Fibroblast of villous mesenchyme (primary cell): ENCODE results near the gene GSS. TPM values are rescaled to one million over a fixed set of nuclear protein-coding genes. Genes with fewer than 3 reads are reported as not detected.
A peak's percentile ranks its signal among the peaks of the same experiment; 100 is the strongest.

Source experiments
- DNase-seq: peaks from one replicate; pipeline ENCODE4 v3.0.0-alpha.2; 2010; ENCODE audit warnings: low read depth
- H3K4me3 ChIP-seq: 2 replicates; pipeline ENCODE4 v1.5.1; 2011; ENCODE audit warnings: low read depth, mild to moderate bottlenecking, low read length
- total RNA-seq: library from RNA; depleted of rRNA; stranded (reverse); fragments of >200 nt; gene quantifications from 2 replicates; pipeline ENCODE4 v1.2.3, GENCODE V29; 2012
- TF ChIP-seq, protein P1 (sequence below): IDR thresholded peaks from 2 replicates; pipeline ENCODE4 v1.5.1; 2012; ENCODE audit warnings: low read depth, mild to moderate bottlenecking, low read length; ENCODE audit not compliant: insufficient read depth

Gene GSS
- total RNA-seq, 1 donor, result 71.2 TPM

DNA sequence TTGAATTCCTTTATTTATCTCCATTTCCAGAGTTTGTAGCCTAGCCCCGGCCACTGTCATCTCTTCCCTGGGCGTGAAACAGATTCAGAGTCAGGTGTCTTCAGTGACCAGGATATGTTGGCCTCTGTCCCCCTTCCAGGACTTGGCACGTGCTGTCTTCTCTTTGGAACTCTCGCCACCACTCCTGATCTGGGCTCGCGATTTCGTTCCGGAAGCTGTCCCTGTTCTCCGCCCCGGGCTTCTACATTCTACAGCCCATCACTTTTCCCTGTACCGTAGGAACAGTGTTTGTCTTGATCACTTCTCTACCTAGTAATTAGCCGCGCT lies 739 bp downstream of the GSS start:
- TF ChIP-seq, protein P1, sequence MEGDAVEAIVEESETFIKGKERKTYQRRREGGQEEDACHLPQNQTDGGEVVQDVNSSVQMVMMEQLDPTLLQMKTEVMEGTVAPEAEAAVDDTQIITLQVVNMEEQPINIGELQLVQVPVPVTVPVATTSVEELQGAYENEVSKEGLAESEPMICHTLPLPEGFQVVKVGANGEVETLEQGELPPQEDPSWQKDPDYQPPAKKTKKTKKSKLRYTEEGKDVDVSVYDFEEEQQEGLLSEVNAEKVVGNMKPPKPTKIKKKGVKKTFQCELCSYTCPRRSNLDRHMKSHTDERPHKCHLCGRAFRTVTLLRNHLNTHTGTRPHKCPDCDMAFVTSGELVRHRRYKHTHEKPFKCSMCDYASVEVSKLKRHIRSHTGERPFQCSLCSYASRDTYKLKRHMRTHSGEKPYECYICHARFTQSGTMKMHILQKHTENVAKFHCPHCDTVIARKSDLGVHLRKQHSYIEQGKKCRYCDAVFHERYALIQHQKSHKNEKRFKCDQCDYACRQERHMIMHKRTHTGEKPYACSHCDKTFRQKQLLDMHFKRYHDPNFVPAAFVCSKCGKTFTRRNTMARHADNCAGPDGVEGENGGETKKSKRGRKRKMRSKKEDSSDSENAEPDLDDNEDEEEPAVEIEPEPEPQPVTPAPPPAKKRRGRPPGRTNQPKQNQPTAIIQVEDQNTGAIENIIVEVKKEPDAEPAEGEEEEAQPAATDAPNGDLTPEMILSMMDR, result no peak
- DNase-seq, result peak; percentile 38
- peak overlapping the region; percentile 76 for H3K4me3 ChIP-seq

DNA sequence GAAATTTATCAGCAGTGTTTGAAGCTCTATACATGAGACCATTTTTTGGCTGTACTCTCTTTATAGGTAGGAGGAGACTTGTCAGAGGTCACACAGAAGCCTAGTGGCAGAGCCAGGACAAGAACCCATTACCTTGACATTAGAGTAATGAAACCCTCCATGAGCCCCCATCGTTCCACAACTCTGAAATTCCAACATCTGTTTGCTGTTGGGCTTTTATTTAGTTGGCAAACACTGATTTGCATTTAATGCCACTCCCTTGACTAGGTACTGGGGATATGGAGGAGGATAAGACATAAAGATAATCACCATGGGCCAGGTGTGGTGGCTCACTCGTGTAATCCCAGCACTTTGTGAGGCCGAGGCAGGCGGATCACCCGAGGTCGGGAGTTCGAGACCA lies 1.6 kb downstream of the GSS start:
- DNase-seq, result no peak
- no peak overlapping the region for H3K4me3 ChIP-seq
- TF ChIP-seq, protein P1, result no peak

DNA sequence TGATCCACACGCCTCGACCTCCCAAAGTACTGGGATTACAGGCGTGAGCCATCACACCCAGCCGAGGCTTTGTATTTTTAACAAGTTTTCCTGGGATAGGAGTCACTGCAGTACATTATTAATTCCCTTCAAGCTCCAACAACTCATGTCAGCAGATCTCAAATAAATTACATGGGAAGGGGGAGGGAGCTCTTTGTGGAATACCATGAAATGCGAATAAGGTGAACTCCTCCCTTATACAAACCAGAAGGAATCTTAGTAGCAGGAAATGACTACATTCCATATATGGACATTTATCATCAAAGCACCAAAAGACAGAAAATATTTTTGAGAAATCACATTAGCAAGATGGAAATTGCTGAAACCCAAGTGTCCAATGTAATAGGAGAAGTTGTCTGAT lies 2.9 kb downstream of the GSS start:
- no peak overlapping the region for H3K4me3 ChIP-seq
- peak; percentile 5 for DNase-seq
- TF ChIP-seq, protein P1, result no peak

DNA sequence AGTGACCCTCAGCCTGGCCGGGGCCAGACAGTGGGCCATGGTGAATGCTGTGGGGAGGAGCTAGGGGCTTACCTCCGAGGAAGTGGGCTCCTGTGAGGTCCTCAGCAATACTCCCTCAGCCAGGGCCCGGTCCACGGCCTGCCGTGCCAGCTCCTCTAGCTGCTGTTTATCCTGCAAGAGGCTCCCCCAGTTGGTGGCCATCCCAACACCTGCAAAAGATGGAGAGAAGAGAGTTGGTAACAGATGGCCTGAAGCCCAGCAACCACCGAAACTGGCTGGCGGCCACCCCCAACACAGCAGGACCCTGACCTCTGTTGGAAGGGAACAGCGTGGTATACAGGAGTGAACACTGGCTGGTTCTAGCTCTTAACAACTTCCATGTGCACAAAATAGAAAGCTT lies 4.0 kb downstream of the GSS start:
- TF ChIP-seq, protein P1, result no peak
- no peak for DNase-seq

DNA sequence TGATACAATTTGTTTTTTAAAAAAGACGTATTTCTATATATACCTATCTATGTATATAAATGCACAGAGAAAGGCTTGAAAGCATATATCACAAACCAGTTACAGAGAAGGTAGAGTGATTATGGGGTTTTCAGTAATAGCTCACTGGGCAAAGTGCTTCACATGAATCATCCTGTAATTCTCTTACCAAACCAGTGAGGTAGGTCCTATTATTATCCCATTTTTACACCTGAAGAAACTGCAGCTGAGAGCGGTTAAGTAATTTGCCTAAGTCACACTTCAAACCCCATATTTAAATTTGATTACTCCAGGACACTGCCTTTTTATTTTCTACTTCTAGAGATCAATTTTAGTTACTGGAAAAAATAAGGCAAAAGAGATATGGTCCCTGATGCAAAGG lies 4.4 kb downstream of the GSS start:
- TF ChIP-seq, protein P1, result no peak
- DNase-seq, result no peak
- H3K4me3 ChIP-seq, result no peak overlapping the region

More for the DNA sequence above, 4.0 kb downstream of the GSS start:
- H3K4me3 ChIP-seq, result no peak overlapping the region

DNA sequence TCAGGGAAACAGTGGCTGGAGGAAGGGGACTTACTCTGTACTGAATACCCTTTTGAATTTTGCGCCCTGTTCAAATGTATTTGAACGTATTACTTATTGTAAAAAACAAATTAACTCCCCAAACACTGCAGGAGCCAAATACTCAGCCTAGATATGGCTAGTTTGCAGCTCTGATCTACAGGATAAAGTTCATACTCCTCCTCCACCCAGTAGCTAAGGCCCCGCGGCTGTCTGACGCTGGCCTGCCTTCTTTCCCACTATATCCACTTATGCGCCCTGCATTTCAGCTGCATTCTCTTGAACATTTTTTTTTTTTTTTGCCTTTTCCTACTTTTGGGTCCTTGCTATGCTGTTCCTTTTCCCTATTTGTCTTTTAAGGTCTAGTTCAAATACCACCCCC lies 6.5 kb downstream of the GSS start:
- TF ChIP-seq, protein P1, result no peak
- no peak for DNase-seq
- no peak overlapping the region for H3K4me3 ChIP-seq

DNA sequence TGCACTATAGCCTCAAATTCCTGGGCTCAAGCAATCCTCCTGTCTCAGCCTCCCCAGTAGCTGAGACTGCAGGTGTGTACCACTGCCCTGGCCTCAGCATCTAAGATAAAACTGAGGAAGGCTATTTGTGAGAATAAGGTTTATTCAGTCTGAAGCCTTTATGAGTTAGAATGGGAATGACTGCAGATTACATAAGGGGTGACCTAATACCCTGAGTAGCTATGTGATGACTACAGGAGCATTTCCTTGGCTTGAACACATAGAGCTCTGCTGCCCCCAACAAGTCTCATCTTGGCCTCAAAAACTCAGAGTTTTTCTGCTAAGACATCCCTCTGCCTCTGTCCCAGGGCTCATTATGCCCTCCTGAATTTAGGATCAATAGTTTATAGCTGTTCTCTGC lies 7.6 kb downstream of the GSS start:
- peak; percentile 65 for DNase-seq
- TF ChIP-seq, protein P1, result no peak
- no peak overlapping the region for H3K4me3 ChIP-seq
